Ishikawa (cell line): Measurements from ENCODE around the gene TP53BP2.

Experiments
- EP300 ChIP-seq: IDR thresholded peaks from 2 replicates; pipeline ENCODE4 v1.6.1; 2012; ENCODE audit warnings: borderline replicate concordance
- RAD21 ChIP-seq: IDR thresholded peaks from 2 replicates; pipeline ENCODE4 v1.6.1; 2012; ENCODE audit warnings: low read depth
- YY1 ChIP-seq: IDR thresholded peaks from 2 replicates; pipeline ENCODE4 v1.6.1; 2012; ENCODE audit warnings: low read depth
- ZBTB7A ChIP-seq: IDR thresholded peaks from 2 replicates; pipeline ENCODE4 v1.6.1; 2012; ENCODE audit warnings: low read depth

DNA sequence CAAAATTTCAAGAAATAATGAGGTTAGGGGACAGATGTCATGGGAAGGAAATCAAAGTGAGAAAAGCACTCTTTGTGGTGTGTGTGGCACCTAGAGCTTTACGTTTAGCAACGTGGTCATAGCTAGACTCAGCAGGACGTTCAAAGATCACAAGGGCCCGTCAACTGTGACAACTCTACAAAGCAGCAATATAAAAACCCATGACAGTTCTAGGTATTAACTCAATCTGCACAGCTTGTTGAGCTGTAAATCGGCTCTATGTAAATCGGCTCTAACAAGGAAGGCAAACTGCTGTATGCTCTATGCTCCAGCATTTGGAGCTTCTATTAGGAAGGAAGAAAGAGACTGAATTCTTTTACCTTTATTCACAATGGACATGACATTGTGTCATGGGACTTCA lies 64.8 kb downstream of the TP53BP2 start:
- TF ChIP-seq YY1 (no peak), RAD21 (no peak), ZBTB7A (no peak), EP300 (no peak)
